Liver (tissue), 9 donors: ENCODE results near the gene DAB1. TPM values are rescaled to one million over a fixed set of nuclear protein-coding genes. Genes with fewer than 3 reads are reported as not detected.

Source experiments
- DNase-seq: peaks from one replicate; pipeline ENCODE4 v3.0.0-alpha.2; 2017; ENCODE audit warnings: low spot score
- H3K27ac ChIP-seq, 2 donors: one replicate each; pipeline ENCODE4 v1.7.0; 2013; ENCODE audit warnings: inconsistent platforms in 2 of 2, low read length in 2 of 2, control low read depth in 1 of 2, low read depth in 1 of 2, mild to moderate bottlenecking in 1 of 2
- H3K27me3 ChIP-seq, 4 donors: one replicate each; pipeline versions ENCODE4 v1.6.1 to v1.7.0; 2013; ENCODE audit warnings: low read length in 3 of 4, inconsistent platforms in 1 of 4, mild to moderate bottlenecking in 1 of 4, moderate library complexity in 1 of 4; ENCODE audit not compliant: control insufficient read depth in 4 of 4, insufficient read depth in 4 of 4
- H3K36me3 ChIP-seq, 4 donors: one replicate each; pipeline versions ENCODE4 v1.6.1 to v1.7.0; 2013; ENCODE audit warnings: low read length in 3 of 4, mild to moderate bottlenecking in 3 of 4, low read depth in 1 of 4, moderate library complexity in 1 of 4; ENCODE audit not compliant: control insufficient read depth in 4 of 4, insufficient read depth in 3 of 4
- H3K4me1 ChIP-seq, 4 donors: one replicate each; pipeline versions ENCODE4 v1.6.1 to v1.7.0; 2013; ENCODE audit warnings: low read length in 3 of 4, mild to moderate bottlenecking in 3 of 4, moderate library complexity in 1 of 4; ENCODE audit not compliant: control insufficient read depth in 4 of 4, insufficient read depth in 4 of 4
- H3K4me3 ChIP-seq, 3 donors: one replicate each; pipeline versions ENCODE4 v1.6.1 to v1.7.0; 2013; ENCODE audit warnings: low read length in 3 of 3, control low read depth in 1 of 3, low read depth in 1 of 3, mild to moderate bottlenecking in 1 of 3
- H3K9ac ChIP-seq, 2 donors: one replicate each; pipeline ENCODE4 v1.7.0; 2013; ENCODE audit warnings: low read length in 2 of 2, mild to moderate bottlenecking in 2 of 2, moderate library complexity in 2 of 2, control low read depth in 1 of 2, low read depth in 1 of 2
- H3K9me3 ChIP-seq, 4 donors: one replicate each; pipeline versions ENCODE4 v1.6.1 to v1.7.0; 2013; ENCODE audit warnings: low read length in 3 of 4; ENCODE audit not compliant: control insufficient read depth in 4 of 4
- ATF3 ChIP-seq: IDR thresholded peaks from 2 replicates; pipeline ENCODE4 v1.6.1; 2016; ENCODE audit warnings: antibody characterized with exemption
- CTCF ChIP-seq: fragments of 150-350 bp; IDR thresholded peaks from 2 replicates; pipeline ENCODE4 v1.5.1; 2017; ENCODE audit warnings: improper control_type of control experiment, low read depth, low read length; ENCODE audit not compliant: missing input control
- EGR1 ChIP-seq, 2 donors: IDR thresholded peaks; 2 replicates each; pipeline ENCODE4 v1.6.1; 2016 to 2018; ENCODE audit warnings: antibody characterized with exemption in 2 of 2, low read depth in 2 of 2
- FOXA2 ChIP-seq: IDR thresholded peaks from 2 replicates; pipeline ENCODE4 v1.6.1; 2016; ENCODE audit warnings: antibody characterized with exemption
- GABPA ChIP-seq, 2 donors: IDR thresholded peaks in 1 of 2; conservative IDR thresholded peaks in 1 of 2; 2 replicates each; pipeline ENCODE4 v1.6.1; 2016; ENCODE audit warnings: antibody characterized with exemption in 2 of 2, mild to moderate bottlenecking in 1 of 2, moderate library complexity in 1 of 2
- HNF4A ChIP-seq, 2 donors: conservative IDR thresholded peaks; 2 replicates each; pipeline ENCODE4 v1.6.1; 2016; ENCODE audit warnings: antibody characterized with exemption in 2 of 2, mild to moderate bottlenecking in 2 of 2
- HNF4G ChIP-seq: IDR thresholded peaks from 2 replicates; pipeline ENCODE4 v1.6.1; 2016; ENCODE audit warnings: antibody characterized with exemption
- JUND ChIP-seq, 2 donors: IDR thresholded peaks; 2 replicates each; pipeline ENCODE4 v1.6.1; 2016; ENCODE audit warnings: antibody characterized with exemption in 2 of 2
- MAX ChIP-seq: IDR thresholded peaks from 2 replicates; pipeline ENCODE4 v1.6.1; 2016; ENCODE audit warnings: antibody characterized with exemption
- RAD21 ChIP-seq, 2 donors: IDR thresholded peaks; 2 replicates each; pipeline ENCODE4 v1.6.1; 2016; ENCODE audit warnings: antibody characterized with exemption in 2 of 2, mild to moderate bottlenecking in 2 of 2
- REST ChIP-seq: IDR thresholded peaks from 2 replicates; pipeline ENCODE4 v1.6.1; 2016; ENCODE audit warnings: antibody characterized with exemption, mild to moderate bottlenecking
- RXRA ChIP-seq, 2 donors: IDR thresholded peaks; 2 replicates each; pipeline ENCODE4 v1.6.1; 2017 to 2018; ENCODE audit warnings: antibody characterized with exemption in 2 of 2, mild to moderate bottlenecking in 1 of 2
- SP1 ChIP-seq: IDR thresholded peaks from 2 replicates; pipeline ENCODE4 v1.6.1; 2018; ENCODE audit warnings: antibody characterized with exemption, mild to moderate bottlenecking
- YY1 ChIP-seq: IDR thresholded peaks from 2 replicates; pipeline ENCODE4 v1.6.1; 2016; ENCODE audit warnings: antibody characterized with exemption, mild to moderate bottlenecking
- ZBTB33 ChIP-seq: IDR thresholded peaks from 2 replicates; pipeline ENCODE4 v1.6.1; 2016; ENCODE audit warnings: antibody characterized with exemption
- WGBS: extraction: QIAGEN DNeasy Blood & Tissue Kit; methylation state at CpG from one replicate; pipeline ENCODE4 v1.1.7; 2013; 5-methylcytosine and 5-hydroxymethylcytosine counted together
- polyA plus RNA-seq, 2 donors: library from polyadenylated mRNA; stranded (reverse) in 1 of 2; unstranded in 1 of 2; fragments of 200-250 nt in 1 of 2; fragments of >200 nt in 1 of 2; fragmentation: Nextera tagmentation in 1 of 2; extraction: Ambion mirVana in 1 of 2; gene quantifications; one replicate each; pipeline versions ENCODE4 v1.2.1 to v1.2.3, GENCODE V29; 2013 to 2015
- total RNA-seq, 2 donors: library from RNA; depleted of rRNA; stranded (reverse); fragments of >200 nt; gene quantifications; one replicate each; pipeline ENCODE4 v1.2.3, GENCODE V29; 2014
- donor health status: healthy.
- donor health status: healthy.
- donor health status: healthy.
- donor health status: healthy.
- donor health status: healthy.

The DAB1 gene
- total and polyA plus RNA-seq, 4 donors = 0.54 to 1.7 (median 1.2) TPM

- no peak for TF ChIP-seq GABPA (IDR thresholded peaks at IDR 0.05 in 1 of 2, conservative IDR thresholded peaks at IDR 0.05 in 1 of 2)
- TF ChIP-seq JUND (IDR thresholded peaks at IDR 0.05) = no peak
- TF ChIP-seq FOXA2 = no peak
- 93% methylated on average over 1 of the region's 1 CpG for WGBS
- no peak for DNase-seq
- H3K27me3 ChIP-seq = no peaks in the 10 kb centered on the region
- no peak overlapping the region for H3K9ac ChIP-seq
- H3K36me3 ChIP-seq = peaks cover 0 to 26% (median 7%) of the 10 kb centered on the region in 4 donors
- no peaks in the 10 kb centered on the region for H3K4me1 ChIP-seq
- H3K4me3 ChIP-seq = no peak overlapping the region
- H3K27ac ChIP-seq = no peak overlapping the region
- no peaks in the 10 kb centered on the region for H3K9me3 ChIP-seq
Observed at GRCh38 chr1:57012315-57012714, 411.5 kb downstream of the DAB1 start.

- H3K4me3 ChIP-seq = no peak overlapping the region
- no peak overlapping the region for H3K9ac ChIP-seq
- H3K27ac ChIP-seq = no peak overlapping the region
- H3K4me1 ChIP-seq = no peaks in the 10 kb centered on the region
- DNase-seq = no peak
- H3K27me3 ChIP-seq = no peaks in the 10 kb centered on the region
- TF ChIP-seq FOXA2 (no peak), HNF4G (no peak), ATF3 (no peak), JUND (IDR thresholded peaks at IDR 0.05) (no peak), RXRA (IDR thresholded peaks at IDR 0.05) (no peak)
- 92% methylated on average over 4 of the region's 4 CpGs for WGBS
- H3K9me3 ChIP-seq = no peaks in the 10 kb centered on the region
- H3K36me3 ChIP-seq = peaks cover 0 to 27% (median 8%) of the 10 kb centered on the region in 4 donors
Observed at GRCh38 chr1:57010511-57010910, 413.3 kb downstream of the DAB1 start.

- Histone ChIP-seq H3K9me3 (no peaks in the 10 kb centered on the region), H3K4me1 (peaks cover under 1 to 11% (median 3%) of the 10 kb centered on the region in 4 donors), H3K36me3 (peaks cover 0 to 22% (median 6%) of the 10 kb centered on the region in 4 donors), H3K27ac (no peak overlapping the region), H3K4me3 (no peak overlapping the region), H3K9ac (no peak overlapping the region), H3K27me3 (no peaks in the 10 kb centered on the region)
- no peak for DNase-seq
- 75% methylated on average over 2 of the region's 2 CpGs for WGBS
- TF ChIP-seq SP1 (no peak), GABPA (IDR thresholded peaks at IDR 0.05 in 1 of 2, conservative IDR thresholded peaks at IDR 0.05 in 1 of 2) (no peak), CTCF (no peak), FOXA2 (no peak), HNF4A (conservative IDR thresholded peaks at IDR 0.05) (no peak), MAX (no peak), RXRA (IDR thresholded peaks at IDR 0.05) (no peak), EGR1 (IDR thresholded peaks at IDR 0.05; ENCODE audit: low read depth in 2 of 2) (no peak), ZBTB33 (no peak), HNF4G (no peak), ATF3 (no peak), REST (no peak), YY1 (no peak), RAD21 (IDR thresholded peaks at IDR 0.05) (no peak)
Observed at GRCh38 chr1:57007948-57008347, 415.9 kb downstream of the DAB1 start.
